ENCODE data around the gene ERMAP.

- TF ChIP-seq POLR2AphosphoS5 (IDR thresholded peaks at IDR 0.05; ENCODE audit: low read depth, low read length): no peak
- no peak for TF ChIP-seq REST (IDR thresholded peaks at IDR 0.05; ENCODE audit: insufficient read depth in 1 of 2, low read depth in 2 of 2, low read length in 2 of 2)
- no peak for TF ChIP-seq SIN3A (IDR thresholded peaks at IDR 0.05; ENCODE audit: borderline replicate concordance, insufficient read depth, low read length)
- no peak for TF ChIP-seq TAF1 (IDR thresholded peaks at IDR 0.05; ENCODE audit: borderline replicate concordance, insufficient read depth, low read length)
- no peak for TF ChIP-seq FOXP2 (optimal IDR thresholded peaks at IDR 0.05; ENCODE audit: borderline replicate concordance, extremely low read depth, extremely low read length, insufficient read depth)
Measured at GRCh38 chr1:42779725-42780124, 37.2 kb upstream of the ERMAP start.

Measured in PFSK-1 (cell line).